Uterus (tissue), 4 donors: ENCODE results near the gene PCDHGB5. TPM values are rescaled to one million over a fixed set of nuclear protein-coding genes. Genes with fewer than 3 reads are reported as not detected.

ENCODE experiments used
- DNase-seq, 2 donors: peaks; one replicate each; pipeline ENCODE4 v3.0.0-alpha.2; 2019 to 2020
- H3K27ac ChIP-seq, 2 donors: fragments of 200-600 bp; sonication (generic); 1 replicate in 1 of 2; 2 replicates in 1 of 2; pipeline ENCODE4 v1.5.1; 2016 to 2018
- H3K27me3 ChIP-seq, 2 donors: fragments of 200-600 bp; sonication (generic); one replicate each; pipeline ENCODE4 v1.5.1; 2018 to 2019; ENCODE audit warnings: control low read depth in 1 of 2
- H3K36me3 ChIP-seq, 2 donors: fragments of 200-600 bp; sonication (generic); one replicate each; pipeline ENCODE4 v1.5.1; 2019; ENCODE audit warnings: control low read depth in 1 of 2
- H3K4me1 ChIP-seq, 2 donors: fragments of 200-600 bp; sonication (generic); one replicate each; pipeline ENCODE4 v1.5.1; 2018 to 2019; ENCODE audit warnings: control low read depth in 1 of 2
- H3K4me3 ChIP-seq, 2 donors: fragments of 200-600 bp; sonication (generic); 1 replicate in 1 of 2; 2 replicates in 1 of 2; pipeline ENCODE4 v1.5.1; 2018 to 2019; ENCODE audit warnings: mild to moderate bottlenecking in 1 of 2
- H3K9me3 ChIP-seq, 2 donors: fragments of 200-600 bp; sonication (generic); one replicate each; pipeline ENCODE4 v1.5.1; 2019; ENCODE audit warnings: control low read depth in 1 of 2
- POLR2A ChIP-seq, 2 donors: fragments of 450-650 bp; IDR thresholded peaks; one replicate each; pipeline ENCODE4 v1.6.1; 2016; ENCODE audit warnings: antibody characterized with exemption in 2 of 2, mild to moderate bottlenecking in 1 of 2, moderate library complexity in 1 of 2
- intact Hi-C: fragments of 100-400 bp; cut with DNase I; formaldehyde crosslinking; loops from one replicate; pipeline ENCODE4 v1.15.1; 2023; ENCODE audit warnings: low total_unique reads
- total RNA-seq, 4 donors: library from RNA; depleted of rRNA in 3 of 4; stranded (reverse); fragments of >200 nt in 3 of 4; gene quantifications; one replicate each; pipeline versions ENCODE4 v1.1.0 to v1.2.4, GENCODE V29; 2014 to 2023
- TF ChIP-seq, protein P1 (sequence below), 4 experiments: fragments of 200-600 bp in 2 of 4; fragments of 450-650 bp in 2 of 4; sonication (generic) in 2 of 4; IDR thresholded peaks; one replicate each; pipeline ENCODE4 v1.5.1; 2016 to 2019; ENCODE audit warnings: antibody characterized with exemption in 4 of 4, mild to moderate bottlenecking in 2 of 4, moderate library complexity in 1 of 4
- donor health status: DM: yes; HTN: yes; CAD: no.

Gene PCDHGB5
- total RNA-seq, 4 donors from 2014 or later = 10.0 to 33.6 (median 20.6) TPM

DNA sequence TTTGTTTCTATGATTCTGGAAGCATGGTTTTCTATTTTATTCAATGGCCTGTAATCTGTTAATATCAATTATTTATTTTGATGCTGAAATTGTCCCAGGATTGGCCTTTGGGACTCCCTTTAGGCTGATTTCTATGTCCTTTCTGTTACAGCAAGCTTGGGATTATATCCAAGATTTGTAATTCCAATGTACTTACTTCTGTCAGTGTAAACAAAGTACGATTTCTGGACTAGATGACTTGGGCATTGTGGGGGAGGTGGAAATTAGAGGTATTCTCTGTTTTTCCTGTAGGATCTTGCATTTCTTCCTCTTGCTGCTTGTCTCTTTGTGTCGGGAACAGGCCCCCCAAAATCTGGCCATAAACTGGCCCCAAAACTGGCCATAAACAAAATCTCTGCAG lies 36.3 kb downstream of the PCDHGB5 start:
- TF ChIP-seq, protein P1, sequence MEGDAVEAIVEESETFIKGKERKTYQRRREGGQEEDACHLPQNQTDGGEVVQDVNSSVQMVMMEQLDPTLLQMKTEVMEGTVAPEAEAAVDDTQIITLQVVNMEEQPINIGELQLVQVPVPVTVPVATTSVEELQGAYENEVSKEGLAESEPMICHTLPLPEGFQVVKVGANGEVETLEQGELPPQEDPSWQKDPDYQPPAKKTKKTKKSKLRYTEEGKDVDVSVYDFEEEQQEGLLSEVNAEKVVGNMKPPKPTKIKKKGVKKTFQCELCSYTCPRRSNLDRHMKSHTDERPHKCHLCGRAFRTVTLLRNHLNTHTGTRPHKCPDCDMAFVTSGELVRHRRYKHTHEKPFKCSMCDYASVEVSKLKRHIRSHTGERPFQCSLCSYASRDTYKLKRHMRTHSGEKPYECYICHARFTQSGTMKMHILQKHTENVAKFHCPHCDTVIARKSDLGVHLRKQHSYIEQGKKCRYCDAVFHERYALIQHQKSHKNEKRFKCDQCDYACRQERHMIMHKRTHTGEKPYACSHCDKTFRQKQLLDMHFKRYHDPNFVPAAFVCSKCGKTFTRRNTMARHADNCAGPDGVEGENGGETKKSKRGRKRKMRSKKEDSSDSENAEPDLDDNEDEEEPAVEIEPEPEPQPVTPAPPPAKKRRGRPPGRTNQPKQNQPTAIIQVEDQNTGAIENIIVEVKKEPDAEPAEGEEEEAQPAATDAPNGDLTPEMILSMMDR (IDR thresholded peaks at IDR 0.05) = no peak
- TF ChIP-seq POLR2A (IDR thresholded peaks at IDR 0.05) = no peak
- no peaks in the 10 kb centered on the region for H3K4me1 ChIP-seq
- DNase-seq = no peak
- intact Hi-C loops = no loop called here
- peaks cover 0 to 85% of the 10 kb centered on the region in 2 donors for H3K9me3 ChIP-seq
- H3K36me3 ChIP-seq = no peaks in the 10 kb centered on the region
- H3K4me3 ChIP-seq = no peak overlapping the region
- H3K27ac ChIP-seq = no peak overlapping the region
- H3K27me3 ChIP-seq = no peaks in the 10 kb centered on the region

DNA sequence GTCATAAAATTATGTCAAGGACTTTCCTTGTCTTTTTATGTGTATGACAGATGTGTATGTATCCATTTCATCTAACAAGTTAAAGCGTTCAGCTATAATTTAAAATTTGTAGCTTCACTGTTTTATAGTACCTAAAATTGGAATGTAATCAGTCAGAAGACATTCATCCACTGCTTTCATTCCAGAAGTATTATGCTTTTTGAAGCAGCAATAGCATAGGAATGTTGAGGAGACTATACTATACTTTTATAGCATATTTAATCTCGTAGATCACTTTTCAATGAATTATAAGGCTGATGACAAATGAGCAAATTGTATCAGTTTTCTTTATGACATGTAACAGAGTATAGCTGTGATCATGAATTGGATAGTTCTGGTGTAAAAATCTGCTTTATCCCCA lies 39.5 kb downstream of the PCDHGB5 start:
- DNase-seq = no peak
- H3K9me3 ChIP-seq = peaks cover 0 to 74% of the 10 kb centered on the region in 2 donors
- intact Hi-C loops = no loop called here
- H3K36me3 ChIP-seq = no peaks in the 10 kb centered on the region
- H3K4me3 ChIP-seq = no peak overlapping the region
- TF ChIP-seq POLR2A (IDR thresholded peaks at IDR 0.05) = no peak
- TF ChIP-seq, protein P1 (IDR thresholded peaks at IDR 0.05) = no peak
- H3K27me3 ChIP-seq = no peaks in the 10 kb centered on the region
- no peaks in the 10 kb centered on the region for H3K4me1 ChIP-seq
- H3K27ac ChIP-seq = no peak overlapping the region

DNA sequence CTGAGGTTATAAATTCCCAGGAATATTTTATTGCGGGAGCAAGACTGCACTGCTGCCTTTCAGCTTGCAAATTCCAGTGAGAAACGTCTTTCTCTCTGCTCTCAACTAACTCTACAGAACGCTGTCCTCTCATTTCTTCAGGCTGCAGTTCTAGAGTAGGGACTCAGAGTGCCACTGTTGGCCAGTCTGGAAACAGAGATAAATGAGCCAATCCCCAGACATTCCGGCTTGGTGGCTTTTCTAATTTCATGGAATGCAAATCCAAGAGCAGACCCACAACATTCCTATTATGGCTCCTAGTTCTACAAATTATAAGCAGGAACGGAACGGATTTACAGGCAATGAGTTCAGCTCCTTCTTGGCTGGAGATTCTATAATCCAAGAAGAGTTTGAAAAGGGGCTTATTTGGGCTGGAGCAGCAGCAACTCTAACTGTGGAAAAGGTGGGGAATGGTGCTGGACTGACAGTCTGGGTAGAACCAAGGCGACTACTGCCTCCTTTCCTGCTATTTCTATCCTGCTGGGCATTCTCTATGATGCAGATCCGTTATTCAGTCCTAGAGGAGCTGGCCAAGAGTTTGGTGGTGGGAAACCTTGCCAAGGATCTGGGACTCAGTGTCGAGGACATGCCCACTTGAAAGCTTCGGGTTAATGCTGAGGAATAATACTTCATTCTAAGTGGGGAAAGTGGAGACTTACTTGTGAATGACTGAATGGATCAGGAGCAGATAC lies 41.8 kb downstream of the PCDHGB5 start:
- intact Hi-C loops = no loop called here
- Histone ChIP-seq H3K4me1 (no peaks in the 10 kb centered on the region), H3K27me3 (no peaks in the 10 kb centered on the region), H3K36me3 (no peaks in the 10 kb centered on the region), H3K27ac (no peak overlapping the region), H3K9me3 (peaks cover 0 to 55% of the 10 kb centered on the region in 2 donors), H3K4me3 (no peak overlapping the region)
- no peak for DNase-seq
- no peak for TF ChIP-seq POLR2A (IDR thresholded peaks at IDR 0.05)
- TF ChIP-seq, protein P1 (IDR thresholded peaks at IDR 0.05) = no peak

DNA sequence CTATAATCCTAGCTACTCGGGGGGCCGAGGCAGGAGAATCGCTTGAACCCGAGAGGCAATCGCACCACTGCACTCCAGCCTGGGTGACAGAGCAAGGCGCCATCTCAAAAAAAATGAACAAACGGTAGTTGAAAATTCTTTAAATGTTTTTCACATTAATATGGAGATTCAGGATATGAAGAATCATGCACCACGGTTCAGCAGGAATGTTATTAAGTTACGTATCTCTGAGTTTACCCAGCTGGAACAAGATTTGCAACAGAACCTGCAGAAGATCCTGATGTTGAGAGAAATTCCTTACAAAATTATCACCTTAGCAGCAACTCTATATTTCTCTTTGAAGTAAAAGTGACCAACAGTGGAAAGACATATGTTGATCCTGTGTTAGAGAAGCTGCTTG lies 42.6 kb downstream of the PCDHGB5 start:
- Histone ChIP-seq H3K4me3 (no peak overlapping the region), H3K27ac (no peak overlapping the region), H3K9me3 (peaks cover 0 to 56% of the 10 kb centered on the region in 2 donors), H3K36me3 (no peaks in the 10 kb centered on the region), H3K27me3 (no peaks in the 10 kb centered on the region), H3K4me1 (no peaks in the 10 kb centered on the region)
- DNase-seq = no peak
- no peak for TF ChIP-seq POLR2A (IDR thresholded peaks at IDR 0.05)
- TF ChIP-seq, protein P1 (IDR thresholded peaks at IDR 0.05) = no peak
- intact Hi-C loops = no loop called here

DNA sequence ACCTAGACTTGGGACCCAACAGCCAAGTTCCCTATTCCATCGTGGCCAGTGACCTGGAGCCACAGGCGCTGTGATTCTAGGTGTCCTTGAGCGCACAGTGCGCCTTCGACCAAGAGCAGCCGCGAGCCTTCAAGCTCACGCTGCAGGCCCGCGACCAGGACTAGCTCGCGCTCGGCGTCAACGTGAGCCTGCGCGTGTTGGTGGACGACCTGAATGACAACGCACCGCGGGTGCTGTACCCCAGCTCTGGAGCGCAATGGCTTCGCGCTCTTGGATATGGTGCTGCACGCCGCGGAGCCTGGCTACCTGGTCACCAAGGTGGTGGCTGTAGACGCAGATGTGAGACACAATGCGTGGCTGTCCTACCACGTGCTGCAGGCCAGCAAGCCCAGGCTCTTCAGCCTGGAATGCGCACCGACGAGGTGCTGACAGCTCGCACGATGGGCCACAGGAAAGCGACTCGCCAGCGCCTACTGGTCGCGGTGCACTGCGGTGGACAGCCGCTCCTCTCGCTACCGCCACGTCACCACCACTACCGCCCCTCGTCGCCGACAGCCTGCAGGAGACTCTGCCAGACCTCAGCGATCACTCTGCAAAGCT lies 43.9 kb downstream of the PCDHGB5 start:
- H3K4me1 ChIP-seq = no peaks in the 10 kb centered on the region
- no peaks in the 10 kb centered on the region for H3K27me3 ChIP-seq
- DNase-seq = no peak
- peaks cover 0 to 46% of the 10 kb centered on the region in 2 donors for H3K9me3 ChIP-seq
- no peak overlapping the region for H3K4me3 ChIP-seq
- H3K27ac ChIP-seq = no peak overlapping the region
- intact Hi-C loops = no loop called here
- TF ChIP-seq POLR2A (IDR thresholded peaks at IDR 0.05) = no peak
- TF ChIP-seq, protein P1 (IDR thresholded peaks at IDR 0.05) = no peak
- no peaks in the 10 kb centered on the region for H3K36me3 ChIP-seq
